ENCODE results near the gene CHST11. TPM values are rescaled to one million over a fixed set of nuclear protein-coding genes. Genes with fewer than 3 reads are reported as not detected.

The CHST11 gene
- total RNA-seq, 2 donors from 2014 or later: 7.8 to 11.9 TPM

GRCh38 chr12:104533134-104533533 is 76.4 kb downstream of the CHST11 start:
- H3K4me3 ChIP-seq: no peak overlapping the region
- TF ChIP-seq CTCF (IDR thresholded peaks at IDR 0.05): no peak

GRCh38 chr12:104534162-104534856 is 77.6 kb downstream of the CHST11 start:
- peaks cover 0 to under 1% of the 10 kb centered on the region in 2 donors for H3K4me1 ChIP-seq
- no peaks in the 10 kb centered on the region for H3K9me3 ChIP-seq
- TF ChIP-seq CTCF (IDR thresholded peaks at IDR 0.05): no peak
- no peaks in the 10 kb centered on the region for H3K27me3 ChIP-seq
- DNase-seq (ENCODE audit: low spot score): no peak
- H3K36me3 ChIP-seq: no peaks in the 10 kb centered on the region
- H3K27ac ChIP-seq: no peak overlapping the region
- H3K4me3 ChIP-seq: no peak overlapping the region

More at GRCh38 chr12:104533134-104533533, 76.4 kb downstream of the CHST11 start:
- Histone ChIP-seq H3K27ac (no peak overlapping the region), H3K36me3 (no peaks in the 10 kb centered on the region), H3K9me3 (no peaks in the 10 kb centered on the region), H3K27me3 (no peaks in the 10 kb centered on the region), H3K4me1 (peaks cover 0 to 4% of the 10 kb centered on the region in 2 donors)
- no peak for DNase-seq (ENCODE audit: low spot score)

- Histone ChIP-seq H3K4me1 (no peaks in the 10 kb centered on the region), H3K27ac (no peak overlapping the region), H3K36me3 (no peaks in the 10 kb centered on the region), H3K4me3 (no peak overlapping the region), H3K27me3 (no peaks in the 10 kb centered on the region), H3K9me3 (no peaks in the 10 kb centered on the region)
- no peak for TF ChIP-seq CTCF (IDR thresholded peaks at IDR 0.05)
- DNase-seq (ENCODE audit: low spot score): no peak
Observed at GRCh38 chr12:104534857-104535248, 78.1 kb downstream of the CHST11 start.

GRCh38 chr12:104535369-104535768 is 78.6 kb downstream of the CHST11 start:
- Histone ChIP-seq H3K27me3 (no peaks in the 10 kb centered on the region), H3K9me3 (no peaks in the 10 kb centered on the region), H3K4me1 (no peaks in the 10 kb centered on the region), H3K36me3 (no peaks in the 10 kb centered on the region), H3K27ac (no peak overlapping the region), H3K4me3 (no peak overlapping the region)
- no peak for DNase-seq (ENCODE audit: low spot score)
- TF ChIP-seq CTCF (IDR thresholded peaks at IDR 0.05): no peak

- H3K27ac ChIP-seq: no peak overlapping the region
- DNase-seq (ENCODE audit: low spot score): no peak
- H3K9me3 ChIP-seq: no peaks in the 10 kb centered on the region
- H3K36me3 ChIP-seq: no peaks in the 10 kb centered on the region
- TF ChIP-seq CTCF (IDR thresholded peaks at IDR 0.05): no peak
- H3K27me3 ChIP-seq: no peaks in the 10 kb centered on the region
- no peaks in the 10 kb centered on the region for H3K4me1 ChIP-seq
- no peak overlapping the region for H3K4me3 ChIP-seq
Observed at GRCh38 chr12:104536841-104537240, 80.1 kb downstream of the CHST11 start.

- Histone ChIP-seq H3K4me1 (no peaks in the 10 kb centered on the region), H3K36me3 (no peaks in the 10 kb centered on the region), H3K9me3 (no peaks in the 10 kb centered on the region), H3K27ac (no peak overlapping the region), H3K27me3 (no peaks in the 10 kb centered on the region), H3K4me3 (no peak overlapping the region)
- no peak for TF ChIP-seq CTCF (IDR thresholded peaks at IDR 0.05)
- no peak for DNase-seq (ENCODE audit: low spot score)
Observed at GRCh38 chr12:104538056-104538455, 81.3 kb downstream of the CHST11 start.

Measured in right atrium auricular region (tissue), 2 donors.